HCT116 (cell line): ENCODE data around the gene SYNJ2. TPM values are rescaled to one million over a fixed set of nuclear protein-coding genes. Genes with fewer than 3 reads are reported as not detected.

ENCODE experiments used
- ATAC-seq: fragments of 200-7000 bp; cut with Tn5 transposase; 2 replicates; pipeline ENCODE4 v1.9.1; 2020; ENCODE audit warnings: mild to moderate bottlenecking, moderate library complexity
- BruUV-seq: library from RNA; stranded (reverse); fragments of 400-500 nt; replicated peaks from 2 replicates; lab custom pipeline; 2021; lab: Mats Ljungman, UMichigan
- CTCF ChIA-PET: fragments of 300-600 bp; sonication (Branson Sonifier 250); formaldehyde crosslinking; loops from one replicate; lab custom pipeline; 2021; ENCODE audit warnings: antibody characterized with exemption; lab: Charles Lee
- POLR2A ChIA-PET: fragments of 300-600, 350-600 bp; sonication (Branson Sonifier 250); formaldehyde crosslinking; loops from one replicate; lab custom pipeline; 2021; ENCODE audit warnings: antibody characterized with exemption; lab: Charles Lee
- RAD21 ChIA-PET, 2 experiments: fragments of 300-600 bp; sonication (Branson Sonifier 250); formaldehyde crosslinking; loops; one replicate each; lab custom pipeline; 2023; ENCODE audit warnings: low total read pairs in 2 of 2; ENCODE audit not compliant: uncharacterized antibody in 2 of 2, unreplicated experiment in 2 of 2, low non-redundant PET in 1 of 2; lab: Charles Lee
- DNase-seq: peaks from one replicate; pipeline ENCODE4 v3.0.0-alpha.2; 2010; ENCODE audit warnings: low read depth, low spot score
- H2AFZ ChIP-seq: fragments of 200-600 bp; shearing (Covaris generic), sonication (generic); 2 replicates; pipeline ENCODE4 v1.6.1; 2017; ENCODE audit warnings: low read depth, mixed run types, mixed read lengths, antibody characterized with exemption, low read length; ENCODE audit not compliant: poor library complexity, severe bottlenecking
- H3K27ac ChIP-seq: 2 replicates; pipeline ENCODE4 v1.5.1; 2012; ENCODE audit warnings: low read depth, low read length
- H3K27me3 ChIP-seq: fragments of 200-600 bp; sonication (generic); 2 replicates; pipeline ENCODE4 v1.6.1; 2016; ENCODE audit warnings: mixed run types, low read length, mixed read lengths; ENCODE audit not compliant: insufficient read depth
- H3K36me3 ChIP-seq, 2 experiments: fragments of 200-500 bp in 1 of 2; fragments of 200-600 bp in 1 of 2; sonication (Bioruptor generic) in 1 of 2; sonication (generic) in 1 of 2; 2 replicates each; pipeline versions ENCODE4 v1.5.1 to v1.6.1; 2014 to 2016; ENCODE audit warnings: low read length in 2 of 2, inconsistent platforms in 1 of 2, mixed read lengths in 1 of 2, mixed run types in 1 of 2; ENCODE audit not compliant: insufficient read depth in 2 of 2, control insufficient read depth in 1 of 2
- H3K4me1 ChIP-seq, 2 experiments: fragments of 200-600 bp in 1 of 2; sonication (generic) in 1 of 2; 2 replicates each; pipeline versions ENCODE4 v1.5.1 to v1.6.1; 2012 to 2017; ENCODE audit warnings: low read length in 2 of 2, inconsistent platforms in 1 of 2, mild to moderate bottlenecking in 1 of 2, mixed read lengths in 1 of 2, mixed run types in 1 of 2, moderate library complexity in 1 of 2; ENCODE audit not compliant: insufficient read depth in 2 of 2, control insufficient read depth in 1 of 2
- H3K4me2 ChIP-seq: fragments of 200-600 bp; sonication (generic); 2 replicates; pipeline ENCODE4 v1.6.1; 2017; ENCODE audit warnings: mixed run types, low read length, mixed read lengths
- H3K4me3 ChIP-seq, 2 experiments: fragments of 200-600 bp in 1 of 2; sonication (generic) in 1 of 2; replicated peaks in 1 of 2; 2 replicates each; pipeline ENCODE4 v1.5.1; 2011 to 2016; ENCODE audit warnings: low read length in 2 of 2, control low read depth in 1 of 2, low read depth in 1 of 2, mild to moderate bottlenecking in 1 of 2, mixed read lengths in 1 of 2, mixed run types in 1 of 2
- H3K79me2 ChIP-seq: fragments of 200-600 bp; sonication (generic); 2 replicates; pipeline ENCODE4 v1.6.1; 2017; ENCODE audit warnings: mild to moderate bottlenecking, mixed run types, low read length, moderate library complexity, mixed read lengths; ENCODE audit not compliant: insufficient read depth
- H3K9ac ChIP-seq: fragments of 200-600 bp; sonication (generic); 2 replicates; pipeline ENCODE4 v1.6.1; 2016; ENCODE audit warnings: low read length, mixed read lengths
- H3K9me2 ChIP-seq: fragments of 200-600 bp; sonication (generic), shearing (Covaris generic); 2 replicates; pipeline ENCODE4 v1.6.1; 2017; ENCODE audit warnings: mixed run types, mild to moderate bottlenecking, moderate library complexity; ENCODE audit not compliant: insufficient read depth
- H3K9me3 ChIP-seq, 2 experiments: fragments of 200-500 bp in 1 of 2; fragments of 200-600 bp in 1 of 2; sonication (Bioruptor generic) in 1 of 2; sonication (generic) in 1 of 2; 2 replicates each; pipeline ENCODE4 v1.6.1; 2014 to 2017; ENCODE audit warnings: low read length in 2 of 2, mixed read lengths in 2 of 2, inconsistent platforms in 1 of 2, low read depth in 1 of 2, mild to moderate bottlenecking in 1 of 2, mixed run types in 1 of 2, moderate library complexity in 1 of 2; ENCODE audit not compliant: control insufficient read depth in 1 of 2, insufficient read depth in 1 of 2
- H4K20me1 ChIP-seq: fragments of 200-600 bp; sonication (generic), shearing (Covaris generic); 2 replicates; pipeline ENCODE4 v1.6.1; 2017; ENCODE audit warnings: mixed run types, mild to moderate bottlenecking, moderate library complexity; ENCODE audit not compliant: insufficient read depth
- CBX3 ChIP-seq: IDR thresholded peaks from 2 replicates; pipeline ENCODE4 v1.6.1; 2012; ENCODE audit warnings: low read depth
- CEBPB ChIP-seq: IDR thresholded peaks from 2 replicates; pipeline ENCODE4 v1.6.1; 2012; ENCODE audit warnings: low read depth
- CTCF ChIP-seq, 3 experiments: fragments of 200-600 bp in 1 of 3; sonication (generic) in 1 of 3; IDR thresholded peaks in 2 of 3; conservative IDR thresholded peaks in 1 of 3; 2 replicates each; pipeline ENCODE4 v1.5.1; 2012 to 2017; ENCODE audit warnings: low read depth in 2 of 3, low read length in 2 of 3, antibody characterized with exemption in 1 of 3, borderline replicate concordance in 1 of 3, control low read depth in 1 of 3, mild to moderate bottlenecking in 1 of 3, mixed read lengths in 1 of 3, mixed run types in 1 of 3, moderate library complexity in 1 of 3; ENCODE audit not compliant: insufficient read depth in 1 of 3
- EZH2 ChIP-seq: fragments of 200-600 bp; sonication (generic); IDR thresholded peaks from 2 replicates; pipeline ENCODE4 v1.6.1; 2017; ENCODE audit warnings: antibody characterized with exemption, mixed run types
- EZH2phosphoT487 ChIP-seq: fragments of 200-600 bp; IDR thresholded peaks from 2 replicates; pipeline ENCODE4 v1.6.1; 2018; ENCODE audit warnings: antibody characterized with exemption, borderline replicate concordance
- FOSL1 ChIP-seq: IDR thresholded peaks from 2 replicates; pipeline ENCODE4 v1.6.1; 2012; ENCODE audit warnings: low read depth
- JUND ChIP-seq: IDR thresholded peaks from 2 replicates; pipeline ENCODE4 v1.6.1; 2012
- MAX ChIP-seq: IDR thresholded peaks from 2 replicates; pipeline ENCODE4 v1.6.1; 2012
- REST ChIP-seq: IDR thresholded peaks from 2 replicates; pipeline ENCODE4 v1.6.1; 2012; ENCODE audit warnings: low read depth
- SP1 ChIP-seq: IDR thresholded peaks from 2 replicates; pipeline ENCODE4 v1.6.1; 2012; ENCODE audit warnings: low read depth
- SRF ChIP-seq: IDR thresholded peaks from 2 replicates; pipeline ENCODE4 v1.6.1; 2012; ENCODE audit warnings: low read depth
- TCF7L2 ChIP-seq: IDR thresholded peaks from 2 replicates; pipeline ENCODE4 v1.7.0; 2011; ENCODE audit warnings: borderline replicate concordance, inconsistent platforms; ENCODE audit not compliant: insufficient read depth, insufficient read length; ENCODE audit errors: extremely low read depth
- YY1 ChIP-seq: IDR thresholded peaks from 2 replicates; pipeline ENCODE4 v1.6.1; 2011; ENCODE audit warnings: low read length, low read depth, moderate library complexity, mild to moderate bottlenecking; ENCODE audit not compliant: insufficient replicate concordance; ENCODE audit errors: extremely low read depth
- intact Hi-C: fragments of 100-400 bp; cut with micrococcal nuclease; formaldehyde crosslinking; loops from 2 replicates; pipeline ENCODE4 v1.10.0; 2022
- total RNA-seq: library from RNA; stranded (reverse); gene quantifications from one replicate; pipeline ENCODE4 v1.2.1, GENCODE V29; 2021; ENCODE audit not compliant: unreplicated experiment

SYNJ2 gene
- total RNA-seq, 1 experiment from 2014 or later = 23.9 TPM

- POLR2A ChIA-PET = no interaction called here
- no peak for DNase-seq
- no peak overlapping the region for H3K27ac ChIP-seq
- intact Hi-C loops = no loop called here
- no peaks in the 10 kb centered on the region for H3K9me3 ChIP-seq
- no peak overlapping the region for H2AFZ ChIP-seq
- no peaks in the 10 kb centered on the region for H3K9me2 ChIP-seq
- peaks cover 33 to 41% of the 10 kb centered on the region in 2 experiments for H3K4me1 ChIP-seq
- H3K27me3 ChIP-seq = no peaks in the 10 kb centered on the region
- H3K9ac ChIP-seq = no peak overlapping the region
- RAD21 ChIA-PET = no interaction called here
- no peaks in the 10 kb centered on the region for H4K20me1 ChIP-seq
- TF ChIP-seq EZH2phosphoT487 (no peak), SP1 (no peak), JUND (no peak), FOSL1 (no peak), MAX (no peak), YY1 (no peak), CEBPB (no peak), EZH2 (no peak), REST (no peak), CBX3 (no peak), CTCF (IDR thresholded peaks at IDR 0.05 in 2 of 3, conservative IDR thresholded peaks at IDR 0.05 in 1 of 3; ENCODE audit: borderline replicate concordance in 1 of 3, insufficient read depth in 1 of 3, low read depth in 2 of 3, low read length in 2 of 3) (no peak), SRF (no peak), TCF7L2 (no peak)
- TF ChIP-seq, all 23 proteins: peak for 0
- no peak overlapping the region for H3K4me3 ChIP-seq
- H3K36me3 ChIP-seq = peaks cover 0 to 18% of the 10 kb centered on the region in 2 experiments; a peak in 1 of 4 replicates
- CTCF ChIA-PET = no interaction called here
- no peak overlapping the region for H3K4me2 ChIP-seq
- no peak for ATAC-seq
- no peaks in the 10 kb centered on the region; the same call in 1 of the 2 replicates for H3K79me2 ChIP-seq
- no TSS peak for BruUV-seq
These were observed 52.4 kb downstream of the SYNJ2 start for GRCh38 chr6:158033751-158034702.
